ENCODE measurements around the gene TUSC2. TPM values are rescaled to one million over a fixed set of nuclear protein-coding genes. Genes with fewer than 3 reads are reported as not detected.
A peak's percentile ranks its signal among the peaks of the same experiment; 100 is the strongest.

TUSC2 gene
- total RNA-seq, 2 donors from 2014 or later: 12.9 to 31.6 TPM

DNA sequence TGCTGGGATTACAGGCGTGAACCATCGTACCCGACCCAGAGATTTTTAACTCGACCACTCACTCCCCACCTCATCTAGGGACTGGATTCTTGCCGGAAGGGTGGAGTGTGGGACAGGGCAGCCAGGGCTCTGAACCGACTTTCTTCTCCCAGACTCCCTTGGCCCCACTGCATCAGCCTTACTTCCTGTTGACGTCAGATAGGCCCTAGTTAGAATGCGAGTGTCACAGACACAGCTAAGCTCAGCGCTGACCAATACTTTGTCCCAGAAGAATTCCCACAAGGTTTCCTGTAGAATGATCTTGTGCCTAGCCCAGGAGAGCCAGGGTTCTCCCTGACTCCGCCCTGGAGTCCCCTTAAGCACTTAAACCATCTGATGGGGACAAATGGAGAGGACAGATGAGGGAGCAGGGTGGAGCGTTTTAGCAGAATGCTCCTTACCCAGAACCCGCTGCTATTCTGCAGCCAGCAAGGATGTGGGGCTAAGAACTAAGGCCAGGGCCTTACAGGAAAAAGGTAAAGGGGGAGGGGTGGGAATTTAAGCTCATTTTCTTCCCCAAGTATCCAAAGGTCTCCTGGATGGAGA, 5.8 kb upstream of the TUSC2 start:
- H3K27me3 ChIP-seq: no peaks in the 10 kb centered on the region
- DNase-seq (no peak), ATAC-seq (no peak)
- H3K36me3 ChIP-seq (replicated peaks in 1 of 2; ENCODE audit: insufficient read depth in 1 of 2, low read depth in 2 of 2): peaks cover 7 to 23% of the 10 kb centered on the region in 2 donors
- WGBS, 2 donors: 58 to 64% methylated on average over 12 of the region's 12 CpGs
- H3K27ac ChIP-seq: peak overlapping the region; percentile 30 to 99 (median 94)
- TF ChIP-seq POLR2A (IDR thresholded peaks at IDR 0.05): peak in 2 of 3 donors; percentile 13 to 19
- TF ChIP-seq, protein P1, sequence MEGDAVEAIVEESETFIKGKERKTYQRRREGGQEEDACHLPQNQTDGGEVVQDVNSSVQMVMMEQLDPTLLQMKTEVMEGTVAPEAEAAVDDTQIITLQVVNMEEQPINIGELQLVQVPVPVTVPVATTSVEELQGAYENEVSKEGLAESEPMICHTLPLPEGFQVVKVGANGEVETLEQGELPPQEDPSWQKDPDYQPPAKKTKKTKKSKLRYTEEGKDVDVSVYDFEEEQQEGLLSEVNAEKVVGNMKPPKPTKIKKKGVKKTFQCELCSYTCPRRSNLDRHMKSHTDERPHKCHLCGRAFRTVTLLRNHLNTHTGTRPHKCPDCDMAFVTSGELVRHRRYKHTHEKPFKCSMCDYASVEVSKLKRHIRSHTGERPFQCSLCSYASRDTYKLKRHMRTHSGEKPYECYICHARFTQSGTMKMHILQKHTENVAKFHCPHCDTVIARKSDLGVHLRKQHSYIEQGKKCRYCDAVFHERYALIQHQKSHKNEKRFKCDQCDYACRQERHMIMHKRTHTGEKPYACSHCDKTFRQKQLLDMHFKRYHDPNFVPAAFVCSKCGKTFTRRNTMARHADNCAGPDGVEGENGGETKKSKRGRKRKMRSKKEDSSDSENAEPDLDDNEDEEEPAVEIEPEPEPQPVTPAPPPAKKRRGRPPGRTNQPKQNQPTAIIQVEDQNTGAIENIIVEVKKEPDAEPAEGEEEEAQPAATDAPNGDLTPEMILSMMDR (IDR thresholded peaks at IDR 0.05): no peak
- peaks cover 53% of the 10 kb centered on the region for H3K4me1 ChIP-seq
- H3K9me3 ChIP-seq: no peaks in the 10 kb centered on the region
- intact Hi-C loops (cut with DNase I): no loop called here
- no peak overlapping the region for H3K4me3 ChIP-seq

DNA sequence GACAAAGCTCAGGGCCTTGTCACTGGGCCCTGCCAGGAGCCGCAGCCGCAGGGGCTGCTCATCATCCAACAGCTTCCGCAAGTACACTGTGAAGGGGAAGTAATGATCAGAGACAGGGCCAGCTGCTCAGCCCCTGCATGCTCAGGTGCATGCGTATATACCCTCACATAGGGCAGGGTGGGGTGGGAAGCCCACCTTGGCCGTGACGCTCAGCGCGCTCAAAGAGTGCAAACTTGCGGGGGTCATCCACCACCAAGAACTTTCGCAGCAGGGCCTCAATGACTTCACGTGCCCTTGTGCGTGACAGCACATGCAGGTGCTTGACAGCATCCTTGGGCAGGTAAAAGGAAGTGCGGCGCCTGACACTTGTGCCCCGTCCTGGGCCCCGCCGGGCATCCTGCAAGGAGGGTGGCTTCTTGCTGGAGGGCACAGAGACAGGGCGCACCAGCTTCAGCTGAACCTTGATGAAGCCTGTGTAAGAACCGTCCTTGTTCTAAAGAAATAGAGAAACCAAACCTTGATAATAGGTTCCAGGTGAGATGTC, 3.4 kb upstream of the TUSC2 start:
- 93 to 97% methylated on average over 6 to 19 of the region's 19 CpGs for WGBS, 2 donors
- Histone ChIP-seq H3K4me1 (peaks cover 59% of the 10 kb centered on the region), H3K27ac (no peak overlapping the region)

DNA sequence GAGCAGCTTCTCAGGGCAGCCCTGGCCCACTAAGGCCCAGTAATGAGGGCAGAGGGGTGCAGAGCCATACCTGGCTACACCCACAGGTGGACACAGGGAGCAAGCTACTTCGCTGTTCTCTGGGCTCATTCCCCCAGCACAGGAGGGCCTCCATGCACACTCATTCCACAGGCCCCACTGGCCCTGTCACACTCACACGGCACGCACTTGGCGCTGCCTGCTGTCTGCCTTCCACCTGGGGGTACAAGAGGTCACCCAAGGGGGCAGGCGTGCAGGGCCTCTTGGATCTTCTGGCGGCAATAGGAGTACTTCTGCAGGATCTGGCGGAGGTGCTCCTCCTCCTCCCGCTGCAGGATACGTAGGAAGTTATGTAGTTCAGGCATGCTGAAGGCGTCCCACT, 2.3 kb upstream of the TUSC2 start:
- WGBS, 2 donors: 91 to 95% methylated on average over 4 to 10 of the region's 10 CpGs
- H3K27ac ChIP-seq: no peak overlapping the region

More for the DNA sequence above, 3.4 kb upstream of the TUSC2 start:
- DNase-seq: no peak
- H3K9me3 ChIP-seq: no peaks in the 10 kb centered on the region
- H3K4me3 ChIP-seq: no peak overlapping the region
- TF ChIP-seq, protein P1 (IDR thresholded peaks at IDR 0.05): no peak
- TF ChIP-seq POLR2A (IDR thresholded peaks at IDR 0.05): no peak
- peaks cover 7 to 23% of the 10 kb centered on the region in 2 donors for H3K36me3 ChIP-seq (replicated peaks in 1 of 2; ENCODE audit: insufficient read depth in 1 of 2, low read depth in 2 of 2)
- intact Hi-C loops (cut with DNase I): no loop called here
- no peaks in the 10 kb centered on the region for H3K27me3 ChIP-seq
- no peak for ATAC-seq

DNA sequence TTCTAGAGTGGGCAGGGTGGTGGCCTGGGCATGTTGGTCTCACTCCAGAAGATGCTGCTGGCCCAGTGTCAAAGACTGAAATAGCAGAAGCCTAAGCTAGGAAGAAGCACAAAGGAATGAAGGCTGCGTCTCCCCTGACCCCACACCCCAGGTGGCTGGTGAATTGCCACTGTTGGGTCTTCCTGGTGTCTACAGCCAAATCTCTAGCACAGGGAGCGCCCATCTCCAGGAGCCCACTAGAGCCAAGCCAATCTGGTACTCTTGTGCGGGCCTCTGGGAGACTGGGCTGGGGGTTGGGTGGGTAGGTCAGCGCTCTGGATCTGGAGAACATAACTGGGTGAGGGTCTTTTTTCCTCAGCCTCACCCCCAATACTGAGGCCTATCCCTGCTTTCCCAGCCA, 894 bp downstream of the TUSC2 start:
- Histone ChIP-seq H3K36me3 (replicated peaks in 1 of 2; ENCODE audit: insufficient read depth in 1 of 2, low read depth in 2 of 2) (peaks cover 7 to 23% of the 10 kb centered on the region in 2 donors), H3K9me3 (no peaks in the 10 kb centered on the region), H3K27ac (peak overlapping the region in 2 of 4 donors; percentile 73 to 78), H3K27me3 (no peaks in the 10 kb centered on the region), H3K4me3 (peak overlapping the region in 1 of 2 donors; percentile 90), H3K4me1 (peaks cover 47% of the 10 kb centered on the region)
- DNase-seq: no peak
- TF ChIP-seq POLR2A (IDR thresholded peaks at IDR 0.05): no peak
- TF ChIP-seq, protein P1 (IDR thresholded peaks at IDR 0.05): no peak
- no peak for ATAC-seq
- 53 to 60% methylated on average over 3 to 4 of the region's 4 CpGs for WGBS, 2 donors
- intact Hi-C loops (cut with DNase I): no loop called here

More for the DNA sequence above, 2.3 kb upstream of the TUSC2 start:
- peaks cover 7 to 23% of the 10 kb centered on the region in 2 donors for H3K36me3 ChIP-seq (replicated peaks in 1 of 2; ENCODE audit: insufficient read depth in 1 of 2, low read depth in 2 of 2)
- H3K27me3 ChIP-seq: no peaks in the 10 kb centered on the region
- intact Hi-C loops (cut with DNase I): no loop called here
- no peaks in the 10 kb centered on the region for H3K9me3 ChIP-seq
- TF ChIP-seq, protein P1 (IDR thresholded peaks at IDR 0.05): no peak
- TF ChIP-seq POLR2A (IDR thresholded peaks at IDR 0.05): no peak
- DNase-seq (no peak), ATAC-seq (no peak)
- H3K4me3 ChIP-seq: no peak overlapping the region
- H3K4me1 ChIP-seq: peaks cover 55% of the 10 kb centered on the region

DNA sequence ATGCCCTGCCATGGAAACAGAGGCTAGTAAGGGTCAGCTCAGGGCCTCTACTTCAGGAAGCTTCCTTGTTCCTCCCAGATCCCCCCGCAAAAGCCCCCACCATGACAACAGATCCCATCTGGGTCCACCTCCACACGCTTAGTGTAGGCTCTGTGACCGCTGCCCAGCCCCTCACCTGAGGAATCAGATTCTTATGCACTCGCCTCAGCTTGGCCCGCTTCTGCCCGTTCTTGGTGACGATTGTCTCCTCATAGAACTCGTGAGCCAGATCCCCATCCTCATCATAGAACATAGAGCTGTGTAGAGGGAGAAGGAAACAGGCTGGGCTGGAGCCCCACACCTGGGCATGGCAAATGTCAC, 1.9 kb downstream of the TUSC2 start:
- H3K9me3 ChIP-seq: no peaks in the 10 kb centered on the region
- intact Hi-C loops (cut with DNase I): no loop called here
- ATAC-seq (no peak), DNase-seq (no peak)
- no peak for TF ChIP-seq POLR2A (IDR thresholded peaks at IDR 0.05)
- TF ChIP-seq, protein P1 (IDR thresholded peaks at IDR 0.05): no peak
- no peak overlapping the region for H3K27ac ChIP-seq
- peaks cover 7 to 15% of the 10 kb centered on the region in 2 donors for H3K36me3 ChIP-seq (replicated peaks in 1 of 2; ENCODE audit: insufficient read depth in 1 of 2, low read depth in 2 of 2)
- peaks cover 52% of the 10 kb centered on the region for H3K4me1 ChIP-seq
- H3K27me3 ChIP-seq: no peaks in the 10 kb centered on the region
- WGBS, 2 donors: 73 to 82% methylated on average over 8 of the region's 8 CpGs
- H3K4me3 ChIP-seq: no peak overlapping the region
